CD14-positive monocyte (primary cell): ENCODE results near the gene INHA. TPM values are rescaled to one million over a fixed set of nuclear protein-coding genes. Genes with fewer than 3 reads are reported as not detected.
A peak's percentile ranks its signal among the peaks of the same experiment; 100 is the strongest.

Experiments
- DNase-seq, 3 donors: peaks; one replicate each; pipeline ENCODE4 v3.0.0-alpha.2; 2011 to 2022
- H2AFZ ChIP-seq: 2 replicates; pipeline ENCODE4 v1.6.0; 2012; ENCODE audit warnings: mild to moderate bottlenecking, low read depth, low read length, inconsistent platforms; ENCODE audit not compliant: insufficient read depth, poor library complexity, severe bottlenecking
- H3K27ac ChIP-seq, 2 donors: 1 replicate in 1 of 2; 2 replicates in 1 of 2; pipeline ENCODE4 v1.5.1; 2012 to 2013; ENCODE audit warnings: low read length in 2 of 2, control low read depth in 1 of 2, inconsistent platforms in 1 of 2, low read depth in 1 of 2, mild to moderate bottlenecking in 1 of 2
- H3K27me3 ChIP-seq, 2 donors: one replicate each; pipeline versions ENCODE4 v1.6.0 to v1.6.1; 2011 to 2013; ENCODE audit warnings: low read length in 2 of 2; ENCODE audit not compliant: control insufficient read depth in 2 of 2, insufficient read depth in 2 of 2
- H3K36me3 ChIP-seq, 2 donors: replicated peaks in 1 of 2; 1 replicate in 1 of 2; 2 replicates in 1 of 2; pipeline versions ENCODE4 v1.5.1 to v1.6.1; 2012 to 2013; ENCODE audit warnings: low read length in 2 of 2, control low read depth in 1 of 2, inconsistent platforms in 1 of 2, mild to moderate bottlenecking in 1 of 2; ENCODE audit not compliant: insufficient read depth in 2 of 2, control insufficient read depth in 1 of 2
- H3K4me1 ChIP-seq, 2 donors: 1 replicate in 1 of 2; 2 replicates in 1 of 2; pipeline versions ENCODE4 v1.5.1 to v1.6.1; 2012 to 2013; ENCODE audit warnings: low read length in 2 of 2, control low read depth in 1 of 2, inconsistent platforms in 1 of 2, mild to moderate bottlenecking in 1 of 2, moderate library complexity in 1 of 2; ENCODE audit not compliant: insufficient read depth in 2 of 2, control insufficient read depth in 1 of 2
- H3K4me2 ChIP-seq: replicated peaks from 2 replicates; pipeline ENCODE3; 2012; ENCODE audit warnings: low read length, moderate library complexity, mild to moderate bottlenecking; ENCODE audit not compliant: poor library complexity, severe bottlenecking; ENCODE audit errors: extremely low read depth
- H3K4me3 ChIP-seq, 3 experiments: fragments of 200-600 bp in 1 of 3; sonication (generic) in 1 of 3; replicated peaks in 1 of 3; 1 replicate in 2 of 3; 2 replicates in 1 of 3; pipeline ENCODE4 v1.5.1; 2011 to 2013; ENCODE audit warnings: low read length in 3 of 3, mild to moderate bottlenecking in 3 of 3, control low read depth in 2 of 3, low read depth in 2 of 3, inconsistent platforms in 1 of 3, moderate library complexity in 1 of 3
- H3K79me2 ChIP-seq: 2 replicates; pipeline ENCODE4 v1.6.0; 2012; ENCODE audit warnings: mild to moderate bottlenecking, control low read depth, inconsistent platforms, low read length, moderate library complexity; ENCODE audit not compliant: insufficient read depth
- H3K9ac ChIP-seq: 2 replicates; pipeline ENCODE4 v1.6.0; 2017; ENCODE audit warnings: low read length, mild to moderate bottlenecking; ENCODE audit not compliant: insufficient read depth, poor library complexity, severe bottlenecking
- H3K9me3 ChIP-seq, 2 donors: replicated peaks in 1 of 2; 1 replicate in 1 of 2; 2 replicates in 1 of 2; pipeline versions ENCODE4 v1.5.1 to v1.6.1; 2012 to 2013; ENCODE audit warnings: low read length in 2 of 2, control low read depth in 1 of 2; ENCODE audit not compliant: control insufficient read depth in 1 of 2, insufficient read depth in 1 of 2
- H4K20me1 ChIP-seq: 2 replicates; pipeline ENCODE4 v1.6.0; 2012; ENCODE audit warnings: mild to moderate bottlenecking, low read length, control low read depth, moderate library complexity; ENCODE audit not compliant: insufficient read depth
- H3K27ac Mint-ChIP-seq, 7 donors: one replicate each; pipeline ENCODE4 v1.8.0; 2020; ENCODE audit warnings: mild to moderate bottlenecking in 7 of 7, mixed read lengths in 7 of 7, moderate library complexity in 6 of 7, inconsistent platforms in 2 of 7
- H3K27me3 Mint-ChIP-seq, 3 donors: one replicate each; pipeline ENCODE4 v1.8.0; 2021 to 2022; ENCODE audit warnings: low read depth in 3 of 3, mild to moderate bottlenecking in 3 of 3, mixed read lengths in 3 of 3, moderate library complexity in 3 of 3, inconsistent platforms in 1 of 3
- H3K36me3 Mint-ChIP-seq, 2 donors: one replicate each; pipeline ENCODE4 v1.8.0; 2020; ENCODE audit warnings: mixed read lengths in 2 of 2, inconsistent platforms in 1 of 2, mild to moderate bottlenecking in 1 of 2
- H3K4me1 Mint-ChIP-seq: one replicate; pipeline ENCODE4 v1.8.0; 2020; ENCODE audit warnings: mild to moderate bottlenecking, mixed read lengths
- H3K4me3 Mint-ChIP-seq, 2 donors: one replicate each; pipeline ENCODE4 v1.8.0; 2020; ENCODE audit warnings: mild to moderate bottlenecking in 2 of 2, mixed read lengths in 2 of 2, moderate library complexity in 1 of 2
- H3K9me3 Mint-ChIP-seq, 7 donors: one replicate each; pipeline ENCODE4 v1.8.0; 2020 to 2022; ENCODE audit warnings: mixed read lengths in 7 of 7, mild to moderate bottlenecking in 6 of 7, moderate library complexity in 6 of 7, inconsistent platforms in 2 of 7
- WGBS: methylation state at CpG from one replicate; pipeline ENCODE4 v1.1.5; 2013; ENCODE audit warnings: missing lambda C conversion rate; ENCODE audit not compliant: insufficient coverage; 5-methylcytosine and 5-hydroxymethylcytosine counted together
- intact Hi-C, 2 donors: fragments of 100-400 bp; cut with micrococcal nuclease; formaldehyde crosslinking; loops; one replicate each; pipeline versions ENCODE4 v1.15.0 to v1.15.1; 2023
- polyA plus RNA-seq, 3 donors: library from polyadenylated mRNA; depleted of rRNA in 1 of 3; unstranded in 2 of 3; stranded (reverse) in 1 of 3; fragments of 300-500 nt in 2 of 3; fragments of >200 nt in 1 of 3; fragmentation: Illumina TruSeq in 2 of 3; gene quantifications; 1 replicate in 2 of 3; 2 replicates in 1 of 3; pipeline ENCODE4 v1.2.3, GENCODE V29; 2012 to 2021
- TF ChIP-seq, protein P1 (sequence below): fragments of 200-600 bp; IDR thresholded peaks from one replicate; pipeline ENCODE4 v1.8.0; 2022; ENCODE audit warnings: antibody characterized with exemption, mild to moderate bottlenecking

INHA gene
- polyA plus RNA-seq, 3 donors = not detected

DNA sequence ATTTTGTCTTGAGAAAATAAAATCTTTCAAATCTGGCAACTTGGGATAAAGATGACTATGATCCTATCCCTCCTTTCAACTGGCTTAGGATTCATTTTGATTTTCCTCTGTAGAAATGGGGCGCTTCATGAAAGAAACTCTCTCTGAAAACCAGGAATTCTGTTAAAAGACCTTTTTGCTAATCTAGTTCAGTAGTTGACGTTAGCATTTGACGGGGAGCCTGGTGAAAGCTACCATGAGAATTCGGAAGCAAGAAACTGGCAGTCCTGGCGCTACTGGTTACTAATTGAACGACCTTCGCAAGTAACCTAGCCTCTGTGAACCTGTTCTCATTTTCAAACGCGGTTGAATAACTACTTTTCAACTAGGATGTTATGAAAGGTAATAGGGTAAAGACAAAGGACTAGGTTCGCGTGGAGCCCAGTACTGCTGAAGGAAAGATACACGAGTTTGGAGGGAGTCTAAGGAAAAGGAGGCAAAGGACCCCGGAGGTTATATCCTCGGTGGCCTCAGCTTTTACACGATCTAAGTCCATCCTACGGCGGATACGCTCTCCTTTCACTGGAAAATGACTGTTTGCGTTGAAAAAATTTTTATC, 24.9 kb downstream of the INHA start:
- Histone ChIP-seq H3K79me2 (peaks cover 8% of the 10 kb centered on the region), H4K20me1 (no peaks in the 10 kb centered on the region), H3K4me3 (peak overlapping the region; percentile 65 to 81 (median 80)), H3K27ac (peak overlapping the region; percentile 69 to 91), H3K4me2 (peak overlapping the region; percentile 72), H3K4me1 (peaks cover 11 to 16% of the 10 kb centered on the region in 2 donors), H2AFZ (peak overlapping the region; percentile 82), H3K27me3 (no peaks in the 10 kb centered on the region), H3K9ac (peak overlapping the region; percentile 65), H3K9me3 (no peaks in the 10 kb centered on the region), H3K36me3 (peaks cover 11 to 21% of the 10 kb centered on the region in 2 donors)
- Mint-ChIP-seq H3K9me3 (peaks cover 0 to 1% (median 0%) of the 10 kb centered on the region in 7 donors), H3K27me3 (peaks cover 3 to 8% (median 4%) of the 10 kb centered on the region in 3 donors), H3K4me1 (peaks cover 22% of the 10 kb centered on the region), H3K4me3 (peak overlapping the region; percentile 95 to 96), H3K27ac (peak overlapping the region; percentile 94 to 99 (median 97)), H3K36me3 (peaks cover 14 to 18% of the 10 kb centered on the region in 2 donors)
- TF ChIP-seq, protein P1, sequence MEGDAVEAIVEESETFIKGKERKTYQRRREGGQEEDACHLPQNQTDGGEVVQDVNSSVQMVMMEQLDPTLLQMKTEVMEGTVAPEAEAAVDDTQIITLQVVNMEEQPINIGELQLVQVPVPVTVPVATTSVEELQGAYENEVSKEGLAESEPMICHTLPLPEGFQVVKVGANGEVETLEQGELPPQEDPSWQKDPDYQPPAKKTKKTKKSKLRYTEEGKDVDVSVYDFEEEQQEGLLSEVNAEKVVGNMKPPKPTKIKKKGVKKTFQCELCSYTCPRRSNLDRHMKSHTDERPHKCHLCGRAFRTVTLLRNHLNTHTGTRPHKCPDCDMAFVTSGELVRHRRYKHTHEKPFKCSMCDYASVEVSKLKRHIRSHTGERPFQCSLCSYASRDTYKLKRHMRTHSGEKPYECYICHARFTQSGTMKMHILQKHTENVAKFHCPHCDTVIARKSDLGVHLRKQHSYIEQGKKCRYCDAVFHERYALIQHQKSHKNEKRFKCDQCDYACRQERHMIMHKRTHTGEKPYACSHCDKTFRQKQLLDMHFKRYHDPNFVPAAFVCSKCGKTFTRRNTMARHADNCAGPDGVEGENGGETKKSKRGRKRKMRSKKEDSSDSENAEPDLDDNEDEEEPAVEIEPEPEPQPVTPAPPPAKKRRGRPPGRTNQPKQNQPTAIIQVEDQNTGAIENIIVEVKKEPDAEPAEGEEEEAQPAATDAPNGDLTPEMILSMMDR = no peak
- intact Hi-C loops = loop anchor here (5.0 kb wide), 3 partner anchors 45 to 210 kb away; partner anchors contain the start of genes GMPPA (in 2 of the 2) and DNPEP (in 1 of the 2)
- 38% methylated on average over 7 of the region's 19 CpGs for WGBS
- no peak for DNase-seq

DNA sequence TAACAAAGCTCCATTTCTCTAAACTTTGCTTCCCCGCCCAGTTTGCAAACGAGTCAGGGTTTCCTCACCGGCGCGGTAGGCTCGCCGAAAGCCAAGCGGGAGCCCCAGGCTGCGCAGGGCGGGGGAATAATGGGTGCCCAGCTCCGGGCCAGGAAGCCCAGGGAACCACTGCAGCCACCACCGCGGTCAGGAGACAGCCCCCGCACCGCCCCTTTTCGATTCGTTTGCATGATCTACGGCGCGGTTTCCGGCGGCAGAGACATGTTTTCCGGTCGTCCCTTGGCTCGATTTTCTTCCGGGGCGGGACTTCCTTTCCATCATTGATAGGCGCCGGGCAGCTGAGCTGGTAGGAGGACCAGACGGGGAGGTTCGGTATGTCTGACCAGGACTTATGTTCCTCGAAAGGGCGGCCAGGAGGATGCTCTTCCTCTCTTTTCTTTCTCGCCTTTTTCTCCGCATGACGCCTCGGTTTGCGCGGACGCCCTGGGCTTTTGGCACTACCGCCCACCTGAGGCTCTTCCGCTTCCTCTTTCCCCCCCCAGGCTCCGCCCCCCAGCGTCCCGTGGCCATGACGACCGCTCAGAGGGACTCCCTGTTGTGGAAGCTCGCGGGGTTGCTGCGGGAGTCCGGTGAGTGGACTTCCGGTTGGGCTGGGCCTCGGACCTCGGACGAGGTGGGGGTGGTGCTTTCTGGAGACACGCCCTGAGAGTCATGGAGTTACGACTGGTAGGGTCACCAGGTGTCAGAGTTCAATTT, 25.6 kb downstream of the INHA start, which contains the start of gene STK11IP:
Gene STK11IP, plus strand, starts transcription at position 306 of the 756 bp plus-strand sequence. Its CDS starts 263 bp downstream, at position 569.
- under 1% methylated on average over 52 of the region's 57 CpGs for WGBS
- Histone ChIP-seq H3K27me3 (no peaks in the 10 kb centered on the region), H3K4me2 (peak within 1 kb of the TSS; percentile 72), H3K9ac (peak within 1 kb of the TSS; percentile 65), H3K9me3 (no peaks in the 10 kb centered on the region), H3K4me1 (peaks cover 11 to 16% of the 10 kb centered on the region in 2 donors), H4K20me1 (no peaks in the 10 kb centered on the region), H3K27ac (peak within 1 kb of the TSS; percentile 69 to 91), H3K4me3 (peak within 1 kb of the TSS; percentile 65 to 81 (median 80)), H2AFZ (peak within 1 kb of the TSS; percentile 82), H3K36me3 (peaks cover 18 to 27% of the 10 kb centered on the region in 2 donors), H3K79me2 (peaks cover 8% of the 10 kb centered on the region)
- TF ChIP-seq, protein P1 = no peak
- H3K9me3 Mint-ChIP-seq = peaks cover 0 to 1% (median 0%) of the 10 kb centered on the region in 7 donors
- intact Hi-C loops = loop anchor here (5.0 kb wide), 3 partner anchors 45 to 210 kb away; partner anchors contain the start of genes GMPPA (in 2 of the 2) and DNPEP (in 1 of the 2)
- peak within 1 kb of the TSS; percentile 94 to 99 (median 97) for H3K27ac Mint-ChIP-seq
- peaks cover 22% of the 10 kb centered on the region for H3K4me1 Mint-ChIP-seq
- peaks cover 3 to 7% (median 4%) of the 10 kb centered on the region in 3 donors for H3K27me3 Mint-ChIP-seq
- H3K4me3 Mint-ChIP-seq = peak within 1 kb of the TSS; percentile 95 to 96
- DNase-seq = peak; percentile 96 to 97 (median 97)
- H3K36me3 Mint-ChIP-seq = peaks cover 21 to 25% of the 10 kb centered on the region in 2 donors
